Kidney (tissue), 14 donors: ENCODE data around the gene SASH1. TPM values are rescaled to one million over a fixed set of nuclear protein-coding genes. Genes with fewer than 3 reads are reported as not detected.

ENCODE experiments used
- DNase-seq, 5 donors: peaks; one replicate each; pipeline ENCODE4 v3.0.0-alpha.2; 2013 to 2020
- FAIRE-seq: peaks from 2 replicates; lab custom pipeline; 2012; peaks lifted over from hg19 to GRCh38; lab: Jason Lieb, UNC
- H3K27ac ChIP-seq, 2 donors: one replicate each; pipeline ENCODE4 v1.7.0; 2013; ENCODE audit warnings: low read depth in 2 of 2, low read length in 2 of 2, inconsistent platforms in 1 of 2
- H3K27me3 ChIP-seq: one replicate; pipeline ENCODE4 v1.7.1; 2013; ENCODE audit warnings: low read length, inconsistent platforms; ENCODE audit not compliant: control insufficient read depth, insufficient read depth
- H3K36me3 ChIP-seq, 3 donors: one replicate each; pipeline versions ENCODE4 v1.7.0 to v1.7.1; 2013; ENCODE audit warnings: low read length in 3 of 3, control low read depth in 1 of 3, inconsistent platforms in 1 of 3; ENCODE audit not compliant: insufficient read depth in 3 of 3, control insufficient read depth in 2 of 3
- H3K4me1 ChIP-seq, 3 donors: one replicate each; pipeline versions ENCODE4 v1.7.0 to v1.7.1; 2013; ENCODE audit warnings: low read length in 3 of 3, inconsistent platforms in 1 of 3, low read depth in 1 of 3; ENCODE audit not compliant: control insufficient read depth in 2 of 3, insufficient read depth in 2 of 3
- H3K4me3 ChIP-seq, 3 donors: one replicate each; pipeline versions ENCODE4 v1.7.0 to v1.8.1; 2013; ENCODE audit warnings: low read length in 3 of 3, control low read depth in 1 of 3, inconsistent platforms in 1 of 3
- H3K9ac ChIP-seq, 3 donors: one replicate each; pipeline versions ENCODE4 v1.7.0 to v1.7.1; 2013; ENCODE audit warnings: low read length in 3 of 3, control low read depth in 1 of 3, inconsistent platforms in 1 of 3
- H3K9me3 ChIP-seq, 3 donors: one replicate each; pipeline versions ENCODE4 v1.7.0 to v1.7.1; 2013; ENCODE audit warnings: low read length in 3 of 3, control low read depth in 1 of 3, inconsistent platforms in 1 of 3; ENCODE audit not compliant: control insufficient read depth in 2 of 3, insufficient read depth in 1 of 3
- intact Hi-C: fragments of 100-400 bp; cut with DNase I; formaldehyde crosslinking; loops from one replicate; pipeline ENCODE4 v1.11.1; 2022
- polyA plus RNA-seq: library from polyadenylated mRNA; stranded (reverse); fragments of 350-450 nt; fragmentation: Illumina TruSeq; extraction: RNeasy Lipid Tissue Mini Kit (QIAGEN cat#74804); gene quantifications from one replicate; pipeline ENCODE4 v1.2.3, GENCODE V29; 2014; ENCODE audit warnings: low read depth, low replicate concordance; ENCODE audit not compliant: insufficient read depth
- total RNA-seq: library from RNA; stranded (reverse); fragmentation: NEBNext Ultra II Directional; extraction: Animal tissue kit (Norgen Biotek cat#: 25700); gene quantifications from one replicate; pipeline ENCODE4 v1.2.1, GENCODE V29; 2021
- TF ChIP-seq, protein P1 (sequence below): IDR thresholded peaks from 3 replicates; pipeline ENCODE4 v1.5.1; 2012; ENCODE audit warnings: mild to moderate bottlenecking, moderate library complexity, borderline replicate concordance; ENCODE audit not compliant: insufficient read depth; ENCODE audit errors: extremely low read depth
- donor health status: control.
- donor health status: control.
- donor health status: control.
- donor health status: control.
- donor health status: control.
- donor health status: DM: yes; HTN: yes; CAD: no.
- donor health status: Normal renal cell carcinoma (clear cell type).

Gene SASH1
- total and polyA plus RNA-seq, 2 donors from 2014 or later, result 6.2 to 148 TPM

DNA sequence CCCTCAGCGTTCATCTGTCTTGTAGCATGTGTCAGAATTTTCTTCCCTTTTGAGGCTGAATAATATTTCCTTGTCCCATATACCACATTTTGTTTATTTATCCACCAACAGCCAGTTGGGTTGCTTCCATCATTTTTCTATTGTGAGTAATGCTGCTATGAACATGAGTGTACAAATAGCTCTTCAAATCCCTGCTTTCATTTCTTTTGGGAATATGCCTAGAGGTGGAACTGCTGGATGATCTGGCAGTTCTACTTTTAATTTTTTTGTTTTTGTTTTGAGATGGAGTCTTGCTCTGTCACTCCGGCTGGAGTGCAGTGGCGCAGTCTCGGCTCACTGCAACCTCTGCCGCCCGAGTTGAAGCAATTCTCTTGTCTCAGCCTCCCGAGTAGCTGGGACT lies 64.7 kb downstream of the SASH1 start:
- Histone ChIP-seq H3K9ac (no peak overlapping the region), H3K36me3 (no peaks in the 10 kb centered on the region), H3K4me1 (peaks cover 0 to 10% (median 6%) of the 10 kb centered on the region in 3 donors), H3K9me3 (no peaks in the 10 kb centered on the region), H3K4me3 (no peak overlapping the region), H3K27me3 (no peaks in the 10 kb centered on the region), H3K27ac (no peak overlapping the region)
- TF ChIP-seq, protein P1, sequence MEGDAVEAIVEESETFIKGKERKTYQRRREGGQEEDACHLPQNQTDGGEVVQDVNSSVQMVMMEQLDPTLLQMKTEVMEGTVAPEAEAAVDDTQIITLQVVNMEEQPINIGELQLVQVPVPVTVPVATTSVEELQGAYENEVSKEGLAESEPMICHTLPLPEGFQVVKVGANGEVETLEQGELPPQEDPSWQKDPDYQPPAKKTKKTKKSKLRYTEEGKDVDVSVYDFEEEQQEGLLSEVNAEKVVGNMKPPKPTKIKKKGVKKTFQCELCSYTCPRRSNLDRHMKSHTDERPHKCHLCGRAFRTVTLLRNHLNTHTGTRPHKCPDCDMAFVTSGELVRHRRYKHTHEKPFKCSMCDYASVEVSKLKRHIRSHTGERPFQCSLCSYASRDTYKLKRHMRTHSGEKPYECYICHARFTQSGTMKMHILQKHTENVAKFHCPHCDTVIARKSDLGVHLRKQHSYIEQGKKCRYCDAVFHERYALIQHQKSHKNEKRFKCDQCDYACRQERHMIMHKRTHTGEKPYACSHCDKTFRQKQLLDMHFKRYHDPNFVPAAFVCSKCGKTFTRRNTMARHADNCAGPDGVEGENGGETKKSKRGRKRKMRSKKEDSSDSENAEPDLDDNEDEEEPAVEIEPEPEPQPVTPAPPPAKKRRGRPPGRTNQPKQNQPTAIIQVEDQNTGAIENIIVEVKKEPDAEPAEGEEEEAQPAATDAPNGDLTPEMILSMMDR, result no peak
- no peak for FAIRE-seq
- intact Hi-C loops, result no loop called here
- DNase-seq, result no peak

DNA sequence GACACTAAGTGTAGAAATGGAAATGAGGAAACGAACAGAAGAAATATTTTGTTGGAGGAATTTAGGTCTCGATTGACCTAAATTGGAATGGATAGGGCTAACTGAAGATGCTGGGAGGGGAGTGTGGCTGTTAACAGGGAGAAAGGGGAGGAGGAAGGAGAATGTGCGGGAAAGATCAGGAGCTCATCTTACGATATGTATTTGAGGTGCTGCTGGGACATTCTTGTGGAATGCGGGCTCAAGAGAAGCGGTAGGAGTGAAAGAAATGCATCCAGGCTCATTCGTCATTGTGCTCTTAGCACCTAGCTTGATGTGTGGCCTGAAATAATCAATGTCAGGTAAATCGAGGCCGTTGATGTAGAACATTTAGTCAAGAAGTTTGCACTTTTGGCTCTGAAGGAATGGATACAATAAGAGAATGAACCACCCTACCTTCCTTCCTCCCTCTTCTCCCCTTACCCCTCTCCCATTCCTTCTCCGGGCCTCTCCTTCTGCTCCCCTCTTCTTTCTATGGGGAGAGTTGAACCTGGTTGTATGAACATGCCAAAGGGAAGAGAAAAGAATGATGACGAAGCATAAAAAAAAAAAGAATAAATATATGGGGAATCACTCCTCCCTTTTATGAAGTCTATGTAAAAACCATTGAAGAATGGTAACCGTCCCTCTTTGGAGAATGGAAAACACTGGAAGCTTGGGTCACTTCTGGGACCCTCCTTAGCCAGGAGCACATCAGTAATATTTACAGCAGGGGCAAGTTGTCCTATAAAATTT lies 70.9 kb downstream of the SASH1 start:
- no peak overlapping the region for H3K27ac ChIP-seq
- no peaks in the 10 kb centered on the region for H3K36me3 ChIP-seq

DNA sequence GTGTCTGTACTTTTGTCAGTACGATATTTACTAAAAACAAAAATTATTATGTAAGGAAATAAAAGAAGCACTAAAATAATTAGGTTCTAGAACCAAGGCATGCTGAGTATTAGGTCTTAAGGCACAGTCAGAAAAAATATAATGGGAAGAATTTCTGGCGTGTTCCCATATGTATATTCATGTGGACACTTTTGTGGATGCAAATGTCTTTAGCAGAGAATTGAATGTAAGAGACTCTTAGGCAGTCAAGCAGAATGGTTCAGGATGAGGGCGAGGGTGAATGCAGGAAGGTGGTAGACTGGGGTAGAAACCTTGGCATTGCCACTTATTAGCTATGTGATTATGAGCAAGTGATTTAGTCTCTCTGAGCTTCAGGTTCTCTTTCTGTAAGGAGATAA lies 71.5 kb downstream of the SASH1 start:
- no peak for FAIRE-seq
- intact Hi-C loops, result no loop called here

More for the DNA sequence above, 70.9 kb downstream of the SASH1 start:
- no peaks in the 10 kb centered on the region for H3K27me3 ChIP-seq
- H3K9me3 ChIP-seq, result no peaks in the 10 kb centered on the region
- FAIRE-seq (no peak), DNase-seq (no peak)
- TF ChIP-seq, protein P1, result no peak
- intact Hi-C loops, result no loop called here
- H3K4me3 ChIP-seq, result no peak overlapping the region
- H3K4me1 ChIP-seq, result peaks cover 0 to 11% (median 4%) of the 10 kb centered on the region in 3 donors
- H3K9ac ChIP-seq, result no peak overlapping the region

More for the DNA sequence above, 71.5 kb downstream of the SASH1 start:
- H3K4me1 ChIP-seq, result peaks cover 0 to 11% (median 4%) of the 10 kb centered on the region in 3 donors
- DNase-seq, result no peak
- no peaks in the 10 kb centered on the region for H3K27me3 ChIP-seq
- TF ChIP-seq, protein P1, result no peak
- no peak overlapping the region for H3K27ac ChIP-seq
- H3K36me3 ChIP-seq, result no peaks in the 10 kb centered on the region
- H3K4me3 ChIP-seq, result no peak overlapping the region
- no peak overlapping the region for H3K9ac ChIP-seq
- H3K9me3 ChIP-seq, result no peaks in the 10 kb centered on the region
